KMS-11 (cell line): Measurements from ENCODE around the gene MRPL52.

Experiments used
- H2AFZ ChIP-seq: fragments of 200-600 bp; sonication (generic); 2 replicates; pipeline ENCODE4 v1.6.1; 2016; ENCODE audit warnings: antibody characterized with exemption, mixed run types, low read depth
- H3K27ac ChIP-seq: fragments of 200-600 bp; sonication (generic); 2 replicates; pipeline ENCODE4 v1.6.1; 2016; ENCODE audit warnings: mild to moderate bottlenecking, mixed run types
- H3K27me3 ChIP-seq: fragments of 200-600 bp; sonication (generic); 2 replicates; pipeline ENCODE4 v1.6.1; 2017; ENCODE audit warnings: mild to moderate bottlenecking, low read depth, mixed run types, moderate library complexity; ENCODE audit not compliant: insufficient read depth
- H3K36me3 ChIP-seq: fragments of 200-600 bp; sonication (generic); 2 replicates; pipeline ENCODE4 v1.6.1; 2017; ENCODE audit warnings: mild to moderate bottlenecking, mixed run types; ENCODE audit not compliant: insufficient read depth
- H3K4me1 ChIP-seq: fragments of 200-600 bp; sonication (generic); 2 replicates; pipeline ENCODE4 v1.6.1; 2016; ENCODE audit warnings: mild to moderate bottlenecking, low read depth, mixed run types; ENCODE audit not compliant: poor library complexity, severe bottlenecking
- H3K4me2 ChIP-seq: fragments of 200-600 bp; sonication (generic); 2 replicates; pipeline ENCODE4 v1.7.0; 2016; ENCODE audit warnings: mild to moderate bottlenecking, mixed run types
- H3K4me3 ChIP-seq: fragments of 200-600 bp; sonication (generic); IDR thresholded peaks from 2 replicates; pipeline ENCODE4 v1.6.1; 2017; ENCODE audit warnings: low read depth, low read length, mixed read lengths; ENCODE audit not compliant: insufficient read depth
- H3K79me2 ChIP-seq: fragments of 200-600 bp; sonication (generic); 2 replicates; pipeline ENCODE4 v1.6.1; 2016; ENCODE audit warnings: low read depth, mixed run types; ENCODE audit not compliant: insufficient read depth
- H3K9ac ChIP-seq: fragments of 200-600 bp; sonication (generic); 2 replicates; pipeline ENCODE4 v1.6.1; 2016; ENCODE audit warnings: mild to moderate bottlenecking, mixed run types
- H4K20me1 ChIP-seq: fragments of 200-600 bp; sonication (generic); 2 replicates; pipeline ENCODE4 v1.6.1; 2016; ENCODE audit warnings: mild to moderate bottlenecking, mixed run types; ENCODE audit not compliant: insufficient read depth
- CTCF ChIP-seq: fragments of 200-600 bp; sonication (generic); conservative IDR thresholded peaks from 2 replicates; pipeline ENCODE4 v1.6.1; 2017; ENCODE audit warnings: low read depth, mild to moderate bottlenecking, antibody characterized with exemption, low read length, moderate library complexity, mixed read lengths

MRPL52 gene

GRCh38 chr14:22846811-22847307, 17.2 kb downstream of the MRPL52 start:
- Histone ChIP-seq H4K20me1 (no peaks in the 10 kb centered on the region), H3K79me2 (no peaks in the 10 kb centered on the region), H3K9ac (no peak overlapping the region), H3K27ac (no peak overlapping the region), H3K4me3 (no peak overlapping the region), H3K4me1 (peaks cover 6% of the 10 kb centered on the region), H3K27me3 (no peaks in the 10 kb centered on the region), H3K4me2 (no peak overlapping the region), H3K36me3 (no peaks in the 10 kb centered on the region), H2AFZ (no peak overlapping the region)
- TF ChIP-seq CTCF = no peak

GRCh38 chr14:22847661-22848341, 18.1 kb downstream of the MRPL52 start:
- Histone ChIP-seq H3K27ac (no peak overlapping the region), H3K9ac (no peak overlapping the region), H3K4me3 (no peak overlapping the region), H3K27me3 (no peaks in the 10 kb centered on the region), H3K79me2 (no peaks in the 10 kb centered on the region), H2AFZ (no peak overlapping the region), H3K4me1 (peaks cover 11% of the 10 kb centered on the region), H3K4me2 (no peak overlapping the region), H3K36me3 (no peaks in the 10 kb centered on the region), H4K20me1 (no peaks in the 10 kb centered on the region)
- no peak for TF ChIP-seq CTCF

GRCh38 chr14:22848351-22849164, 18.9 kb downstream of the MRPL52 start:
- Histone ChIP-seq H3K27ac (no peak overlapping the region), H3K79me2 (no peaks in the 10 kb centered on the region), H3K27me3 (no peaks in the 10 kb centered on the region), H3K4me1 (peaks cover 14% of the 10 kb centered on the region), H2AFZ (no peak overlapping the region), H4K20me1 (no peaks in the 10 kb centered on the region), H3K4me3 (no peak overlapping the region), H3K4me2 (no peak overlapping the region), H3K9ac (no peak overlapping the region), H3K36me3 (no peaks in the 10 kb centered on the region)
- TF ChIP-seq CTCF = no peak

- Histone ChIP-seq H3K4me3 (no peak overlapping the region), H3K36me3 (no peaks in the 10 kb centered on the region), H3K9ac (no peak overlapping the region), H2AFZ (no peak overlapping the region), H3K4me1 (peaks cover 17% of the 10 kb centered on the region), H3K27me3 (no peaks in the 10 kb centered on the region), H4K20me1 (no peaks in the 10 kb centered on the region), H3K27ac (no peak overlapping the region), H3K4me2 (no peak overlapping the region), H3K79me2 (no peaks in the 10 kb centered on the region)
- TF ChIP-seq CTCF = no peak
Measured at GRCh38 chr14:22849212-22849819, 19.6 kb downstream of the MRPL52 start.
